Neuronal stem cell (in vitro differentiated cells): ENCODE data around the gene LIG3.

Experiments used
- DNase-seq: peaks from one replicate; pipeline ENCODE4 v3.0.0-alpha.2; 2013; ENCODE audit warnings: low spot score
- H2AFZ ChIP-seq: one replicate; pipeline ENCODE4 v1.6.1; 2013; ENCODE audit warnings: mild to moderate bottlenecking, low read length, inconsistent platforms
- H2AK5ac ChIP-seq: 2 replicates; pipeline ENCODE4 v1.6.1; 2013; ENCODE audit warnings: low read depth, mild to moderate bottlenecking, inconsistent platforms, low read length, moderate library complexity, mixed read lengths
- H2BK120ac ChIP-seq: 2 replicates; pipeline ENCODE4 v1.6.1; 2013; ENCODE audit warnings: low read depth, mild to moderate bottlenecking, inconsistent platforms, low read length, moderate library complexity, mixed read lengths
- H2BK12ac ChIP-seq: one replicate; pipeline ENCODE4 v1.6.1; 2013; ENCODE audit warnings: low read length, inconsistent platforms
- H2BK15ac ChIP-seq: 2 replicates; pipeline ENCODE4 v1.6.1; 2013; ENCODE audit warnings: mild to moderate bottlenecking, low read length, inconsistent platforms, mixed read lengths
- H2BK5ac ChIP-seq: one replicate; pipeline ENCODE4 v1.6.1; 2013; ENCODE audit warnings: inconsistent platforms, mild to moderate bottlenecking, low read length, moderate library complexity
- H3K14ac ChIP-seq: one replicate; pipeline ENCODE4 v1.6.1; 2013; ENCODE audit warnings: low read length, inconsistent platforms
- H3K18ac ChIP-seq: 2 replicates; pipeline ENCODE4 v1.6.1; 2013; ENCODE audit warnings: low read length, inconsistent platforms
- H3K23ac ChIP-seq: 2 replicates; pipeline ENCODE4 v1.6.1; 2013; ENCODE audit warnings: low read depth, mild to moderate bottlenecking, mixed read lengths, low read length, inconsistent platforms; ENCODE audit not compliant: poor library complexity
- H3K27ac ChIP-seq: replicated peaks from 3 replicates; pipeline ENCODE4 v1.5.1; 2013; ENCODE audit warnings: low read length, inconsistent platforms
- H3K27me3 ChIP-seq, 3 experiments: 2 replicates each; pipeline ENCODE4 v1.6.1; 2013; ENCODE audit warnings: low read length in 3 of 3, mild to moderate bottlenecking in 2 of 3, inconsistent platforms in 1 of 3, low read depth in 1 of 3, mixed read lengths in 1 of 3, moderate library complexity in 1 of 3; ENCODE audit not compliant: control insufficient read depth in 3 of 3, insufficient read depth in 3 of 3
- H3K36me3 ChIP-seq, 2 donors: replicated peaks in 1 of 2; 2 replicates each; pipeline ENCODE4 v1.6.1; 2013; ENCODE audit warnings: low read length in 2 of 2; ENCODE audit not compliant: control insufficient read depth in 2 of 2, insufficient read depth in 2 of 2
- H3K4ac ChIP-seq: 2 replicates; pipeline ENCODE4 v1.6.1; 2013; ENCODE audit warnings: inconsistent platforms, mild to moderate bottlenecking, low read length, moderate library complexity
- H3K4me1 ChIP-seq, 2 donors: 1 replicate in 1 of 2; 2 replicates in 1 of 2; pipeline ENCODE4 v1.6.1; 2013; ENCODE audit warnings: low read length in 2 of 2, low read depth in 1 of 2; ENCODE audit not compliant: control insufficient read depth in 2 of 2, insufficient read depth in 1 of 2
- H3K4me2 ChIP-seq: one replicate; pipeline ENCODE4 v1.6.1; 2013; ENCODE audit warnings: mild to moderate bottlenecking, low read length, inconsistent platforms; ENCODE audit not compliant: insufficient read depth, poor library complexity, severe bottlenecking
- H3K4me3 ChIP-seq, 2 donors: 2 replicates each; pipeline ENCODE4 v1.5.1; 2013; ENCODE audit warnings: low read length in 2 of 2, mild to moderate bottlenecking in 2 of 2, inconsistent platforms in 1 of 2, moderate library complexity in 1 of 2
- H3K79me1 ChIP-seq: one replicate; pipeline ENCODE4 v1.6.1; 2013; ENCODE audit warnings: low read depth, mild to moderate bottlenecking, inconsistent platforms, low read length, moderate library complexity
- H3K9ac ChIP-seq: one replicate; pipeline ENCODE4 v1.6.1; 2013; ENCODE audit warnings: mild to moderate bottlenecking, low read depth, low read length, inconsistent platforms; ENCODE audit not compliant: poor library complexity
- H3K9me3 ChIP-seq, 2 donors: replicated peaks in 1 of 2; 2 replicates each; pipeline versions ENCODE3 to v1.6.1; 2013; ENCODE audit warnings: low read length in 2 of 2, mild to moderate bottlenecking in 2 of 2, inconsistent platforms in 1 of 2, low read depth in 1 of 2, mixed read lengths in 1 of 2, moderate library complexity in 1 of 2; ENCODE audit not compliant: control insufficient read depth in 2 of 2, insufficient read depth in 1 of 2
- H4K8ac ChIP-seq: one replicate; pipeline ENCODE4 v1.6.1; 2013; ENCODE audit warnings: low read depth, mild to moderate bottlenecking, inconsistent platforms, low read length, moderate library complexity
- H4K91ac ChIP-seq: one replicate; pipeline ENCODE4 v1.6.1; 2013; ENCODE audit warnings: low read length, low read depth, mild to moderate bottlenecking, inconsistent platforms; ENCODE audit not compliant: poor library complexity
- WGBS, 2 donors: extraction: QIAGEN DNeasy Blood & Tissue Kit; methylation state at CpG; one replicate each; pipeline ENCODE4 v1.1.7; 2013; ENCODE audit warnings: missing lambda C conversion rate in 2 of 2, mixed read lengths in 1 of 2; ENCODE audit not compliant: insufficient read length in 2 of 2, insufficient replicate concordance in 1 of 2; ENCODE audit errors: extremely low coverage in 2 of 2; 5-methylcytosine and 5-hydroxymethylcytosine counted together

The LIG3 gene

GRCh38 chr17:35056013-35056412 lies 75.7 kb downstream of the LIG3 start:
- H2BK5ac ChIP-seq: no peak overlapping the region
- no peak for DNase-seq
- WGBS, 2 donors: no CpG with 5 or more reads among the region's 3 CpGs
- H2BK120ac ChIP-seq: no peak overlapping the region
- H3K36me3 ChIP-seq: no peaks in the 10 kb centered on the region
- H3K9me3 ChIP-seq: no peaks in the 10 kb centered on the region
- no peak overlapping the region for H3K14ac ChIP-seq
- no peak overlapping the region for H2BK12ac ChIP-seq
- no peak overlapping the region for H2BK15ac ChIP-seq
- no peak overlapping the region for H3K23ac ChIP-seq
- no peak overlapping the region for H4K8ac ChIP-seq
- no peak overlapping the region for H2AK5ac ChIP-seq
- no peaks in the 10 kb centered on the region for H3K27me3 ChIP-seq
- H3K4me1 ChIP-seq: peaks cover 0 to 3% of the 10 kb centered on the region in 2 donors
- no peak overlapping the region for H3K4me3 ChIP-seq
- H3K79me1 ChIP-seq: no peaks in the 10 kb centered on the region
- no peak overlapping the region for H4K91ac ChIP-seq
- no peak overlapping the region for H2AFZ ChIP-seq
- H3K4ac ChIP-seq: no peak overlapping the region
- no peak overlapping the region for H3K9ac ChIP-seq
- no peak overlapping the region for H3K18ac ChIP-seq
- no peak overlapping the region for H3K4me2 ChIP-seq
- no peak overlapping the region for H3K27ac ChIP-seq

GRCh38 chr17:35057332-35057915 lies 77.1 kb downstream of the LIG3 start:
- Histone ChIP-seq H4K8ac (no peak overlapping the region), H3K27me3 (no peaks in the 10 kb centered on the region), H3K23ac (no peak overlapping the region), H3K9me3 (no peaks in the 10 kb centered on the region), H2AFZ (no peak overlapping the region), H3K4me3 (no peak overlapping the region), H2AK5ac (no peak overlapping the region), H3K36me3 (no peaks in the 10 kb centered on the region), H2BK15ac (no peak overlapping the region), H3K4ac (no peak overlapping the region), H2BK12ac (no peak overlapping the region), H2BK120ac (no peak overlapping the region), H2BK5ac (no peak overlapping the region), H3K4me1 (peaks cover 0 to 3% of the 10 kb centered on the region in 2 donors), H3K14ac (no peak overlapping the region), H4K91ac (no peak overlapping the region), H3K27ac (no peak overlapping the region), H3K4me2 (no peak overlapping the region), H3K18ac (no peak overlapping the region), H3K79me1 (no peaks in the 10 kb centered on the region), H3K9ac (no peak overlapping the region)
- DNase-seq: no peak
- WGBS, 2 donors: no CpG with 5 or more reads among the region's 1 CpG
